HCT116 (cell line): ENCODE measurements around the gene ARAP1. TPM values are rescaled to one million over a fixed set of nuclear protein-coding genes. Genes with fewer than 3 reads are reported as not detected.

ENCODE experiments used
- ATAC-seq: fragments of 200-7000 bp; cut with Tn5 transposase; 2 replicates; pipeline ENCODE4 v1.9.1; 2020; ENCODE audit warnings: mild to moderate bottlenecking, moderate library complexity
- BruUV-seq: library from RNA; stranded (reverse); fragments of 400-500 nt; replicated peaks from 2 replicates; lab custom pipeline; 2021; lab: Mats Ljungman, UMichigan
- CTCF ChIA-PET: fragments of 300-600 bp; sonication (Branson Sonifier 250); formaldehyde crosslinking; loops from one replicate; lab custom pipeline; 2021; ENCODE audit warnings: antibody characterized with exemption; lab: Charles Lee
- POLR2A ChIA-PET: fragments of 300-600, 350-600 bp; sonication (Branson Sonifier 250); formaldehyde crosslinking; loops from one replicate; lab custom pipeline; 2021; ENCODE audit warnings: antibody characterized with exemption; lab: Charles Lee
- RAD21 ChIA-PET, 2 experiments: fragments of 300-600 bp; sonication (Branson Sonifier 250); formaldehyde crosslinking; loops; one replicate each; lab custom pipeline; 2023; ENCODE audit warnings: low total read pairs in 2 of 2; ENCODE audit not compliant: uncharacterized antibody in 2 of 2, unreplicated experiment in 2 of 2, low non-redundant PET in 1 of 2; lab: Charles Lee
- DNase-seq: peaks from one replicate; pipeline ENCODE4 v3.0.0-alpha.2; 2010; ENCODE audit warnings: low read depth, low spot score
- H2AFZ ChIP-seq: fragments of 200-600 bp; shearing (Covaris generic), sonication (generic); 2 replicates; pipeline ENCODE4 v1.6.1; 2017; ENCODE audit warnings: low read depth, mixed run types, mixed read lengths, antibody characterized with exemption, low read length; ENCODE audit not compliant: poor library complexity, severe bottlenecking
- H3K27ac ChIP-seq: 2 replicates; pipeline ENCODE4 v1.5.1; 2012; ENCODE audit warnings: low read depth, low read length
- H3K27me3 ChIP-seq: fragments of 200-600 bp; sonication (generic); 2 replicates; pipeline ENCODE4 v1.6.1; 2016; ENCODE audit warnings: mixed run types, low read length, mixed read lengths; ENCODE audit not compliant: insufficient read depth
- H3K36me3 ChIP-seq, 2 experiments: fragments of 200-500 bp in 1 of 2; fragments of 200-600 bp in 1 of 2; sonication (Bioruptor generic) in 1 of 2; sonication (generic) in 1 of 2; 2 replicates each; pipeline versions ENCODE4 v1.5.1 to v1.6.1; 2014 to 2016; ENCODE audit warnings: low read length in 2 of 2, inconsistent platforms in 1 of 2, mixed read lengths in 1 of 2, mixed run types in 1 of 2; ENCODE audit not compliant: insufficient read depth in 2 of 2, control insufficient read depth in 1 of 2
- H3K4me1 ChIP-seq, 2 experiments: fragments of 200-600 bp in 1 of 2; sonication (generic) in 1 of 2; 2 replicates each; pipeline versions ENCODE4 v1.5.1 to v1.6.1; 2012 to 2017; ENCODE audit warnings: low read length in 2 of 2, inconsistent platforms in 1 of 2, mild to moderate bottlenecking in 1 of 2, mixed read lengths in 1 of 2, mixed run types in 1 of 2, moderate library complexity in 1 of 2; ENCODE audit not compliant: insufficient read depth in 2 of 2, control insufficient read depth in 1 of 2
- H3K4me2 ChIP-seq: fragments of 200-600 bp; sonication (generic); 2 replicates; pipeline ENCODE4 v1.6.1; 2017; ENCODE audit warnings: mixed run types, low read length, mixed read lengths
- H3K4me3 ChIP-seq, 2 experiments: fragments of 200-600 bp in 1 of 2; sonication (generic) in 1 of 2; replicated peaks in 1 of 2; 2 replicates each; pipeline ENCODE4 v1.5.1; 2011 to 2016; ENCODE audit warnings: low read length in 2 of 2, control low read depth in 1 of 2, low read depth in 1 of 2, mild to moderate bottlenecking in 1 of 2, mixed read lengths in 1 of 2, mixed run types in 1 of 2
- H3K79me2 ChIP-seq: fragments of 200-600 bp; sonication (generic); 2 replicates; pipeline ENCODE4 v1.6.1; 2017; ENCODE audit warnings: mild to moderate bottlenecking, mixed run types, low read length, moderate library complexity, mixed read lengths; ENCODE audit not compliant: insufficient read depth
- H3K9ac ChIP-seq: fragments of 200-600 bp; sonication (generic); 2 replicates; pipeline ENCODE4 v1.6.1; 2016; ENCODE audit warnings: low read length, mixed read lengths
- H3K9me2 ChIP-seq: fragments of 200-600 bp; sonication (generic), shearing (Covaris generic); 2 replicates; pipeline ENCODE4 v1.6.1; 2017; ENCODE audit warnings: mixed run types, mild to moderate bottlenecking, moderate library complexity; ENCODE audit not compliant: insufficient read depth
- H3K9me3 ChIP-seq, 2 experiments: fragments of 200-500 bp in 1 of 2; fragments of 200-600 bp in 1 of 2; sonication (Bioruptor generic) in 1 of 2; sonication (generic) in 1 of 2; 2 replicates each; pipeline ENCODE4 v1.6.1; 2014 to 2017; ENCODE audit warnings: low read length in 2 of 2, mixed read lengths in 2 of 2, inconsistent platforms in 1 of 2, low read depth in 1 of 2, mild to moderate bottlenecking in 1 of 2, mixed run types in 1 of 2, moderate library complexity in 1 of 2; ENCODE audit not compliant: control insufficient read depth in 1 of 2, insufficient read depth in 1 of 2
- H4K20me1 ChIP-seq: fragments of 200-600 bp; sonication (generic), shearing (Covaris generic); 2 replicates; pipeline ENCODE4 v1.6.1; 2017; ENCODE audit warnings: mixed run types, mild to moderate bottlenecking, moderate library complexity; ENCODE audit not compliant: insufficient read depth
- CBX3 ChIP-seq: IDR thresholded peaks from 2 replicates; pipeline ENCODE4 v1.6.1; 2012; ENCODE audit warnings: low read depth
- EGR1 ChIP-seq: IDR thresholded peaks from 2 replicates; pipeline ENCODE4 v1.6.1; 2012; ENCODE audit warnings: low read depth
- EZH2phosphoT487 ChIP-seq: fragments of 200-600 bp; IDR thresholded peaks from 2 replicates; pipeline ENCODE4 v1.6.1; 2018; ENCODE audit warnings: antibody characterized with exemption, borderline replicate concordance
- FOSL1 ChIP-seq: IDR thresholded peaks from 2 replicates; pipeline ENCODE4 v1.6.1; 2012; ENCODE audit warnings: low read depth
- MAX ChIP-seq: IDR thresholded peaks from 2 replicates; pipeline ENCODE4 v1.6.1; 2012
- SP1 ChIP-seq: IDR thresholded peaks from 2 replicates; pipeline ENCODE4 v1.6.1; 2012; ENCODE audit warnings: low read depth
- SRF ChIP-seq: IDR thresholded peaks from 2 replicates; pipeline ENCODE4 v1.6.1; 2012; ENCODE audit warnings: low read depth
- TCF7L2 ChIP-seq: IDR thresholded peaks from 2 replicates; pipeline ENCODE4 v1.7.0; 2011; ENCODE audit warnings: borderline replicate concordance, inconsistent platforms; ENCODE audit not compliant: insufficient read depth, insufficient read length; ENCODE audit errors: extremely low read depth
- YY1 ChIP-seq: IDR thresholded peaks from 2 replicates; pipeline ENCODE4 v1.6.1; 2011; ENCODE audit warnings: low read length, low read depth, moderate library complexity, mild to moderate bottlenecking; ENCODE audit not compliant: insufficient replicate concordance; ENCODE audit errors: extremely low read depth
- intact Hi-C: fragments of 100-400 bp; cut with micrococcal nuclease; formaldehyde crosslinking; loops from 2 replicates; pipeline ENCODE4 v1.10.0; 2022
- total RNA-seq: library from RNA; stranded (reverse); gene quantifications from one replicate; pipeline ENCODE4 v1.2.1, GENCODE V29; 2021; ENCODE audit not compliant: unreplicated experiment
- TF ChIP-seq, protein P1 (sequence below): IDR thresholded peaks from 2 replicates; pipeline ENCODE4 v1.6.1; 2011; ENCODE audit warnings: mild to moderate bottlenecking, low read length, moderate library complexity; ENCODE audit not compliant: insufficient replicate concordance; ENCODE audit errors: extremely low read depth

ARAP1 gene
- total RNA-seq, 1 experiment from 2014 or later, result 57.4 TPM

DNA sequence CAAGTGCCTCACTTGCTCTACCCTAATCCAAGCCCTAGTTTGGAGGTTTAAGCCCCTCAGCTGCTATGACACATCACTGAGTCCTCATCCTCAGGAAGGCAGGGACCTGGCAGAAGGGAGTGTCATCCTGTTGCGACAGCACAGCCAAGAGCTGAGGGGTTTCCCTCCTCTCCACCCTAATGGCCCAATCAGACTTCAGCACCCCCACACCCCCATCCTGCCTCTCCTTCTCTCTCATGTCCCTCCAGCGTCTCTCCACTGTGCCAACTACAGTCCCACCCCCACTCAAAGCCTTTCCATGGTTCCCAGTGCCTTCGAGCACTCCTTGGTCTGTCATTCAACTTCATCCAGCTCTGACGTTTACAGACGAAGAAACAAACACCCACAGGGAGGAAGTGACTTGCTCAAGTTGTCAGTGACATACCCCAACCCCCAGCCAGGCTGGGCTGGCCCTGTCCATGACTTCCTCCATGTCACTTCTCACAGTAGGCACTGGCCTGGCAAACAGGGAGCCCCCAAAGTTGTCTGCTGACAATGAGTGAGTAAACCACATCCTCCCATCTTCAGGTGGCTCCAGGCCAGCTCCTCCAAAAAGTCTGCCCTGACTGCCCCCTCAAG, 15.6 kb downstream of the ARAP1 start:
- no TSS peak for BruUV-seq
- Histone ChIP-seq H3K9ac (no peak overlapping the region), H3K4me3 (no peak overlapping the region), H3K9me3 (no peaks in the 10 kb centered on the region), H3K27me3 (no peaks in the 10 kb centered on the region), H3K36me3 (no peaks in the 10 kb centered on the region), H2AFZ (no peak overlapping the region), H3K4me1 (peaks cover 22 to 67% of the 10 kb centered on the region in 2 experiments), H4K20me1 (no peaks in the 10 kb centered on the region), H3K79me2 (no peaks in the 10 kb centered on the region; the same call in 1 of the 2 replicates), H3K9me2 (no peaks in the 10 kb centered on the region), H3K27ac (peak overlapping the region; percentile 49; the same call in 1 of the 2 replicates), H3K4me2 (peak overlapping the region; percentile 76)
- ChIA-PET RAD21 (no interaction called here), POLR2A (interaction anchor here (1.0 kb wide), 1 partner anchor 10 kb away, joined by 3 read pairs; no protein-coding TSS in a partner anchor), CTCF (interaction anchor here (0.8 to 1.2 kb wide), 3 partner anchors 11 to 94 kb away, joined by 3 to 6 read pairs (median 3); partner anchors contain the start of gene STARD10)
- intact Hi-C loops, result no loop called here
- DNase-seq (peak; percentile 26), ATAC-seq (peak; percentile 40)
- peak; percentile 62 for TF ChIP-seq FOSL1
- TF ChIP-seq SRF, result no peak
- no peak for TF ChIP-seq EGR1
- TF ChIP-seq, protein P1, sequence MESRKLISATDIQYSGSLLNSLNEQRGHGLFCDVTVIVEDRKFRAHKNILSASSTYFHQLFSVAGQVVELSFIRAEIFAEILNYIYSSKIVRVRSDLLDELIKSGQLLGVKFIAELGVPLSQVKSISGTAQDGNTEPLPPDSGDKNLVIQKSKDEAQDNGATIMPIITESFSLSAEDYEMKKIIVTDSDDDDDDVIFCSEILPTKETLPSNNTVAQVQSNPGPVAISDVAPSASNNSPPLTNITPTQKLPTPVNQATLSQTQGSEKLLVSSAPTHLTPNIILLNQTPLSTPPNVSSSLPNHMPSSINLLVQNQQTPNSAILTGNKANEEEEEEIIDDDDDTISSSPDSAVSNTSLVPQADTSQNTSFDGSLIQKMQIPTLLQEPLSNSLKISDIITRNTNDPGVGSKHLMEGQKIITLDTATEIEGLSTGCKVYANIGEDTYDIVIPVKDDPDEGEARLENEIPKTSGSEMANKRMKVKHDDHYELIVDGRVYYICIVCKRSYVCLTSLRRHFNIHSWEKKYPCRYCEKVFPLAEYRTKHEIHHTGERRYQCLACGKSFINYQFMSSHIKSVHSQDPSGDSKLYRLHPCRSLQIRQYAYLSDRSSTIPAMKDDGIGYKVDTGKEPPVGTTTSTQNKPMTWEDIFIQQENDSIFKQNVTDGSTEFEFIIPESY, result no peak
- peak; percentile 58 for TF ChIP-seq SP1

- Histone ChIP-seq H3K79me2 (no peaks in the 10 kb centered on the region), H3K9ac (peak overlapping the region; percentile 51), H3K9me3 (no peaks in the 10 kb centered on the region), H3K4me2 (peak overlapping the region; percentile 76), H3K36me3 (no peaks in the 10 kb centered on the region), H4K20me1 (no peaks in the 10 kb centered on the region), H3K4me1 (peaks cover 15 to 57% of the 10 kb centered on the region in 2 experiments), H3K27me3 (no peaks in the 10 kb centered on the region), H3K27ac (peak overlapping the region; percentile 49), H3K9me2 (no peaks in the 10 kb centered on the region), H3K4me3 (no peak overlapping the region), H2AFZ (no peak overlapping the region)
- DNase-seq (peak; percentile 40), ATAC-seq (peak; percentile 69)
- ChIA-PET POLR2A (no interaction called here), RAD21 (no interaction called here), CTCF (interaction anchor here (1.2 kb wide), 1 partner anchor 58 kb away, joined by 3 read pairs; the partner anchor contains the start of gene STARD10)
- no TSS peak for BruUV-seq
- TF ChIP-seq MAX, result no peak
- no peak for TF ChIP-seq EZH2phosphoT487
- 0 out of 2 replicates have a peak, but pooled peaks have one; percentile 14 for TF ChIP-seq CBX3
- peak; percentile 76 for TF ChIP-seq TCF7L2
- no peak for TF ChIP-seq YY1
- intact Hi-C loops, result no loop called here
These were observed 16.6 kb downstream of the ARAP1 start for GRCh38 chr11:72735495-72736027.
